Liver (tissue), 9 donors: ENCODE data around the gene CUL4A. TPM values are rescaled to one million over a fixed set of nuclear protein-coding genes. Genes with fewer than 3 reads are reported as not detected.
A peak's percentile ranks its signal among the peaks of the same experiment; 100 is the strongest.

ENCODE experiments used
- DNase-seq: peaks from one replicate; pipeline ENCODE4 v3.0.0-alpha.2; 2017; ENCODE audit warnings: low spot score
- H3K27ac ChIP-seq, 2 donors: one replicate each; pipeline ENCODE4 v1.7.0; 2013; ENCODE audit warnings: inconsistent platforms in 2 of 2, low read length in 2 of 2, control low read depth in 1 of 2, low read depth in 1 of 2, mild to moderate bottlenecking in 1 of 2
- H3K27me3 ChIP-seq, 4 donors: one replicate each; pipeline versions ENCODE4 v1.6.1 to v1.7.0; 2013; ENCODE audit warnings: low read length in 3 of 4, inconsistent platforms in 1 of 4, mild to moderate bottlenecking in 1 of 4, moderate library complexity in 1 of 4; ENCODE audit not compliant: control insufficient read depth in 4 of 4, insufficient read depth in 4 of 4
- H3K36me3 ChIP-seq, 4 donors: one replicate each; pipeline versions ENCODE4 v1.6.1 to v1.7.0; 2013; ENCODE audit warnings: low read length in 3 of 4, mild to moderate bottlenecking in 3 of 4, low read depth in 1 of 4, moderate library complexity in 1 of 4; ENCODE audit not compliant: control insufficient read depth in 4 of 4, insufficient read depth in 3 of 4
- H3K4me1 ChIP-seq, 4 donors: one replicate each; pipeline versions ENCODE4 v1.6.1 to v1.7.0; 2013; ENCODE audit warnings: low read length in 3 of 4, mild to moderate bottlenecking in 3 of 4, moderate library complexity in 1 of 4; ENCODE audit not compliant: control insufficient read depth in 4 of 4, insufficient read depth in 4 of 4
- H3K4me3 ChIP-seq, 3 donors: one replicate each; pipeline versions ENCODE4 v1.6.1 to v1.7.0; 2013; ENCODE audit warnings: low read length in 3 of 3, control low read depth in 1 of 3, low read depth in 1 of 3, mild to moderate bottlenecking in 1 of 3
- H3K9ac ChIP-seq, 2 donors: one replicate each; pipeline ENCODE4 v1.7.0; 2013; ENCODE audit warnings: low read length in 2 of 2, mild to moderate bottlenecking in 2 of 2, moderate library complexity in 2 of 2, control low read depth in 1 of 2, low read depth in 1 of 2
- H3K9me3 ChIP-seq, 4 donors: one replicate each; pipeline versions ENCODE4 v1.6.1 to v1.7.0; 2013; ENCODE audit warnings: low read length in 3 of 4; ENCODE audit not compliant: control insufficient read depth in 4 of 4
- GABPA ChIP-seq, 2 donors: IDR thresholded peaks in 1 of 2; conservative IDR thresholded peaks in 1 of 2; 2 replicates each; pipeline ENCODE4 v1.6.1; 2016; ENCODE audit warnings: antibody characterized with exemption in 2 of 2, mild to moderate bottlenecking in 1 of 2, moderate library complexity in 1 of 2
- HNF4A ChIP-seq, 2 donors: conservative IDR thresholded peaks; 2 replicates each; pipeline ENCODE4 v1.6.1; 2016; ENCODE audit warnings: antibody characterized with exemption in 2 of 2, mild to moderate bottlenecking in 2 of 2
- HNF4G ChIP-seq: IDR thresholded peaks from 2 replicates; pipeline ENCODE4 v1.6.1; 2016; ENCODE audit warnings: antibody characterized with exemption
- NR2F2 ChIP-seq: IDR thresholded peaks from 2 replicates; pipeline ENCODE4 v1.6.1; 2016; ENCODE audit warnings: antibody characterized with exemption
- RAD21 ChIP-seq, 2 donors: IDR thresholded peaks; 2 replicates each; pipeline ENCODE4 v1.6.1; 2016; ENCODE audit warnings: antibody characterized with exemption in 2 of 2, mild to moderate bottlenecking in 2 of 2
- RXRA ChIP-seq, 2 donors: IDR thresholded peaks; 2 replicates each; pipeline ENCODE4 v1.6.1; 2017 to 2018; ENCODE audit warnings: antibody characterized with exemption in 2 of 2, mild to moderate bottlenecking in 1 of 2
- SP1 ChIP-seq: IDR thresholded peaks from 2 replicates; pipeline ENCODE4 v1.6.1; 2018; ENCODE audit warnings: antibody characterized with exemption, mild to moderate bottlenecking
- TAF1 ChIP-seq: conservative IDR thresholded peaks from 2 replicates; pipeline ENCODE4 v1.6.1; 2016; ENCODE audit warnings: antibody characterized with exemption, mild to moderate bottlenecking
- YY1 ChIP-seq: IDR thresholded peaks from 2 replicates; pipeline ENCODE4 v1.6.1; 2016; ENCODE audit warnings: antibody characterized with exemption, mild to moderate bottlenecking
- WGBS: extraction: QIAGEN DNeasy Blood & Tissue Kit; methylation state at CpG from one replicate; pipeline ENCODE4 v1.1.7; 2013; 5-methylcytosine and 5-hydroxymethylcytosine counted together
- polyA plus RNA-seq, 2 donors: library from polyadenylated mRNA; stranded (reverse) in 1 of 2; unstranded in 1 of 2; fragments of 200-250 nt in 1 of 2; fragments of >200 nt in 1 of 2; fragmentation: Nextera tagmentation in 1 of 2; extraction: Ambion mirVana in 1 of 2; gene quantifications; one replicate each; pipeline versions ENCODE4 v1.2.1 to v1.2.3, GENCODE V29; 2013 to 2015
- total RNA-seq, 2 donors: library from RNA; depleted of rRNA; stranded (reverse); fragments of >200 nt; gene quantifications; one replicate each; pipeline ENCODE4 v1.2.3, GENCODE V29; 2014
- TF ChIP-seq, protein P1 (sequence below): IDR thresholded peaks from 2 replicates; pipeline ENCODE4 v1.6.1; 2016; ENCODE audit warnings: antibody characterized with exemption
- TF ChIP-seq, protein P2 (sequence below): IDR thresholded peaks from 2 replicates; pipeline ENCODE4 v1.6.1; 2016; ENCODE audit warnings: antibody characterized with exemption, mild to moderate bottlenecking
- TF ChIP-seq, protein P3 (sequence below): IDR thresholded peaks from 2 replicates; pipeline ENCODE4 v1.6.1; 2016; ENCODE audit warnings: antibody characterized with exemption
- TF ChIP-seq, protein P4 (sequence below): IDR thresholded peaks from 2 replicates; pipeline ENCODE4 v1.6.1; 2016; ENCODE audit warnings: antibody characterized with exemption
- TF ChIP-seq, protein P5 (sequence below): fragments of 150-350 bp; IDR thresholded peaks from 2 replicates; pipeline ENCODE4 v1.5.1; 2017; ENCODE audit warnings: improper control_type of control experiment, low read depth, low read length; ENCODE audit not compliant: missing input control
- donor health status: healthy.
- donor health status: healthy.
- donor health status: healthy.
- donor health status: healthy.
- donor health status: healthy.

Gene CUL4A
- total and polyA plus RNA-seq, 4 donors: 19.9 to 89.4 (median 45.9) TPM

DNA sequence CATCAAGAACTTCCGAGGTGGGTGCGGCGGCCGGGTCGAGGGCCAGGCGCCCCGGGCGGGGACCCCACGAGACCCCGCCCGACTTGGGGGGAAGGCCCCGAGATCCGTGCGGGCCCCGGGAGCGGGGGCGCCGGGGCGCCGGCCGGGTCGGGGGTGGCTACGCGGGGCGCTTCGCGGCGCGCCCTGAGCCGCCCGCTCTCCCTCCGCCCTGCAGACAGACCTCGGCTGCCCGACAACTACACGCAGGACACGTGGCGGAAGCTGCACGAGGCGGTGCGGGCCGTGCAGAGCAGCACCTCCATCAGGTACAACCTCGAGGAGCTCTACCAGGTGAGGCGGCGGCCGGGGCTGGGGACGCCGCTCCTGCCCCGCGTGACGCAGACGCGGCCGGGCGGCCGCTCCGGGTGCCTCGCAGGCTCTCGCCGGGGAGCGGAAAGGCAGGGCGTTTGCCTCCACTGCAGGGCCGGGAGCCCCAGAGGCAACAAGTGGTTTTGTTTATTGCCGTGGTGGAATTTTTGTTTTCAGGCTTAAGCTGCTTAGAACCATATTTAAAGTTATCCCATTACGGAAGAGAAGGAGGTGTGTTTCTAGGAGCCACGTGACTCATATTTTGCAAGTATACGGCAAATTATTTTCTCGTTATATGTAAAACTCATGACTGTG, 477 bp downstream of the CUL4A start:
- Histone ChIP-seq H3K9me3 (no peaks in the 10 kb centered on the region), H3K4me1 (peaks cover 9 to 48% (median 31%) of the 10 kb centered on the region in 4 donors), H3K27me3 (no peaks in the 10 kb centered on the region), H3K9ac (peak overlapping the region; percentile 5 to 55), H3K36me3 (peaks cover 0 to 2% (median under 1%) of the 10 kb centered on the region in 4 donors), H3K4me3 (peak overlapping the region; percentile 71 to 97 (median 94)), H3K27ac (peak overlapping the region; percentile 71 to 85)
- TF ChIP-seq, protein P1, sequence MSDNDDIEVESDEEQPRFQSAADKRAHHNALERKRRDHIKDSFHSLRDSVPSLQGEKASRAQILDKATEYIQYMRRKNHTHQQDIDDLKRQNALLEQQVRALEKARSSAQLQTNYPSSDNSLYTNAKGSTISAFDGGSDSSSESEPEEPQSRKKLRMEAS: peak; percentile 49
- TF ChIP-seq RAD21 (IDR thresholded peaks at IDR 0.05) (peak in 1 of 2 donors; percentile 8), YY1 (peak; percentile 11), GABPA (IDR thresholded peaks at IDR 0.05 in 1 of 2, conservative IDR thresholded peaks at IDR 0.05 in 1 of 2) (peak in 1 of 2 donors; percentile 17), RXRA (IDR thresholded peaks at IDR 0.05) (no peak)
- 2% methylated on average over 67 of the region's 67 CpGs for WGBS
- DNase-seq: peak; percentile 70

DNA sequence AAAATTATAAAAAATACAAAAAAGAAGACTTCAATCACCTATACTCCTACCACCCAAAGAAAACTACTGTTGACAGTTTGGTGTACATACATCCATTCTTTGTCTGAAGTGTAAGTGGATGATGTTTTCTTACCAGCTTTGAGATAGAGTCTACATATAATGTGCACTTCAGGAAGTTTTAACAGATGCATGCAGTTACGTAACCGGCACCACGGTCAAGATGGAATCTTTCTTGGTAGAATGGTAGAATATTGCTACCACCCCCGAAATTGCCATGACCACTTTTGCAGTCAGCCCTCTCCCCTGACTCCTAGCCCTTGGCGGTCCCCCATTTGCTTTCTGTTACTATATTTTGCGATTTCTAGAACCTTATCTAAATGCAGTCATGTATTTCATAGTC, 1.4 kb downstream of the CUL4A start:
- Histone ChIP-seq H3K4me3 (no peak overlapping the region), H3K36me3 (peaks cover 0 to 2% (median under 1%) of the 10 kb centered on the region in 4 donors), H3K4me1 (peaks cover 14 to 52% (median 32%) of the 10 kb centered on the region in 4 donors), H3K9ac (no peak overlapping the region), H3K27ac (no peak overlapping the region), H3K27me3 (no peaks in the 10 kb centered on the region), H3K9me3 (no peaks in the 10 kb centered on the region)
- TF ChIP-seq YY1 (no peak), GABPA (IDR thresholded peaks at IDR 0.05 in 1 of 2, conservative IDR thresholded peaks at IDR 0.05 in 1 of 2) (no peak), SP1 (no peak), HNF4A (conservative IDR thresholded peaks at IDR 0.05) (no peak)
- TF ChIP-seq, protein P2, sequence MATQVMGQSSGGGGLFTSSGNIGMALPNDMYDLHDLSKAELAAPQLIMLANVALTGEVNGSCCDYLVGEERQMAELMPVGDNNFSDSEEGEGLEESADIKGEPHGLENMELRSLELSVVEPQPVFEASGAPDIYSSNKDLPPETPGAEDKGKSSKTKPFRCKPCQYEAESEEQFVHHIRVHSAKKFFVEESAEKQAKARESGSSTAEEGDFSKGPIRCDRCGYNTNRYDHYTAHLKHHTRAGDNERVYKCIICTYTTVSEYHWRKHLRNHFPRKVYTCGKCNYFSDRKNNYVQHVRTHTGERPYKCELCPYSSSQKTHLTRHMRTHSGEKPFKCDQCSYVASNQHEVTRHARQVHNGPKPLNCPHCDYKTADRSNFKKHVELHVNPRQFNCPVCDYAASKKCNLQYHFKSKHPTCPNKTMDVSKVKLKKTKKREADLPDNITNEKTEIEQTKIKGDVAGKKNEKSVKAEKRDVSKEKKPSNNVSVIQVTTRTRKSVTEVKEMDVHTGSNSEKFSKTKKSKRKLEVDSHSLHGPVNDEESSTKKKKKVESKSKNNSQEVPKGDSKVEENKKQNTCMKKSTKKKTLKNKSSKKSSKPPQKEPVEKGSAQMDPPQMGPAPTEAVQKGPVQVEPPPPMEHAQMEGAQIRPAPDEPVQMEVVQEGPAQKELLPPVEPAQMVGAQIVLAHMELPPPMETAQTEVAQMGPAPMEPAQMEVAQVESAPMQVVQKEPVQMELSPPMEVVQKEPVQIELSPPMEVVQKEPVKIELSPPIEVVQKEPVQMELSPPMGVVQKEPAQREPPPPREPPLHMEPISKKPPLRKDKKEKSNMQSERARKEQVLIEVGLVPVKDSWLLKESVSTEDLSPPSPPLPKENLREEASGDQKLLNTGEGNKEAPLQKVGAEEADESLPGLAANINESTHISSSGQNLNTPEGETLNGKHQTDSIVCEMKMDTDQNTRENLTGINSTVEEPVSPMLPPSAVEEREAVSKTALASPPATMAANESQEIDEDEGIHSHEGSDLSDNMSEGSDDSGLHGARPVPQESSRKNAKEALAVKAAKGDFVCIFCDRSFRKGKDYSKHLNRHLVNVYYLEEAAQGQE: no peak
- TF ChIP-seq, protein P3, sequence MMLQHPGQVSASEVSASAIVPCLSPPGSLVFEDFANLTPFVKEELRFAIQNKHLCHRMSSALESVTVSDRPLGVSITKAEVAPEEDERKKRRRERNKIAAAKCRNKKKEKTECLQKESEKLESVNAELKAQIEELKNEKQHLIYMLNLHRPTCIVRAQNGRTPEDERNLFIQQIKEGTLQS: no peak
- DNase-seq: peak; percentile 29
- WGBS: 92% methylated on average over 6 of the region's 6 CpGs

DNA sequence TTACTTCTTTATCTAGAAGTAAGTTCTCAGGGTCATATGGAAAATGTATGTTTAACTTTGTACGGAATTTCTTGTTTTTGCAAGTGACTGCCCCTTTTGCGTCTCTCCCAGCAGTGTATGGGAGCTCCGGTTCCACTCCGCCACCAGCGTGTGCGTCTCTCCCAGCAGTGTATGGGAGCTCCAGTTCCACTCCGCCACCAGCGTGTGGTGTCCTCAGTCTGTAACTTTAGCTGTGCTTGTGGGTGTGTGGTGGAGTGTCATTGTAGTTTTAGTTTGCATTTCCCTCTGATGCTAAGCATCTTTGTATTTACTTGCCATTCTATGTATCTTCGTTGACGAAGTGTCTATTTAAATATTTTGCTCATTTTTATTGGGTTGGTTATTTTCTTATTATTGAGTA, 2.4 kb downstream of the CUL4A start:
- 98% methylated on average over 10 of the region's 10 CpGs for WGBS
- Histone ChIP-seq H3K9me3 (no peaks in the 10 kb centered on the region), H3K36me3 (peaks cover 0 to 1% (median 0%) of the 10 kb centered on the region in 4 donors), H3K27me3 (no peaks in the 10 kb centered on the region), H3K9ac (no peak overlapping the region), H3K4me3 (no peak overlapping the region), H3K4me1 (peaks cover 14 to 52% (median 32%) of the 10 kb centered on the region in 4 donors), H3K27ac (no peak overlapping the region)
- TF ChIP-seq, protein P4, sequence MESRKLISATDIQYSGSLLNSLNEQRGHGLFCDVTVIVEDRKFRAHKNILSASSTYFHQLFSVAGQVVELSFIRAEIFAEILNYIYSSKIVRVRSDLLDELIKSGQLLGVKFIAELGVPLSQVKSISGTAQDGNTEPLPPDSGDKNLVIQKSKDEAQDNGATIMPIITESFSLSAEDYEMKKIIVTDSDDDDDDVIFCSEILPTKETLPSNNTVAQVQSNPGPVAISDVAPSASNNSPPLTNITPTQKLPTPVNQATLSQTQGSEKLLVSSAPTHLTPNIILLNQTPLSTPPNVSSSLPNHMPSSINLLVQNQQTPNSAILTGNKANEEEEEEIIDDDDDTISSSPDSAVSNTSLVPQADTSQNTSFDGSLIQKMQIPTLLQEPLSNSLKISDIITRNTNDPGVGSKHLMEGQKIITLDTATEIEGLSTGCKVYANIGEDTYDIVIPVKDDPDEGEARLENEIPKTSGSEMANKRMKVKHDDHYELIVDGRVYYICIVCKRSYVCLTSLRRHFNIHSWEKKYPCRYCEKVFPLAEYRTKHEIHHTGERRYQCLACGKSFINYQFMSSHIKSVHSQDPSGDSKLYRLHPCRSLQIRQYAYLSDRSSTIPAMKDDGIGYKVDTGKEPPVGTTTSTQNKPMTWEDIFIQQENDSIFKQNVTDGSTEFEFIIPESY: no peak
- TF ChIP-seq TAF1: no peak
- no peak for TF ChIP-seq NR2F2
- TF ChIP-seq, protein P5, sequence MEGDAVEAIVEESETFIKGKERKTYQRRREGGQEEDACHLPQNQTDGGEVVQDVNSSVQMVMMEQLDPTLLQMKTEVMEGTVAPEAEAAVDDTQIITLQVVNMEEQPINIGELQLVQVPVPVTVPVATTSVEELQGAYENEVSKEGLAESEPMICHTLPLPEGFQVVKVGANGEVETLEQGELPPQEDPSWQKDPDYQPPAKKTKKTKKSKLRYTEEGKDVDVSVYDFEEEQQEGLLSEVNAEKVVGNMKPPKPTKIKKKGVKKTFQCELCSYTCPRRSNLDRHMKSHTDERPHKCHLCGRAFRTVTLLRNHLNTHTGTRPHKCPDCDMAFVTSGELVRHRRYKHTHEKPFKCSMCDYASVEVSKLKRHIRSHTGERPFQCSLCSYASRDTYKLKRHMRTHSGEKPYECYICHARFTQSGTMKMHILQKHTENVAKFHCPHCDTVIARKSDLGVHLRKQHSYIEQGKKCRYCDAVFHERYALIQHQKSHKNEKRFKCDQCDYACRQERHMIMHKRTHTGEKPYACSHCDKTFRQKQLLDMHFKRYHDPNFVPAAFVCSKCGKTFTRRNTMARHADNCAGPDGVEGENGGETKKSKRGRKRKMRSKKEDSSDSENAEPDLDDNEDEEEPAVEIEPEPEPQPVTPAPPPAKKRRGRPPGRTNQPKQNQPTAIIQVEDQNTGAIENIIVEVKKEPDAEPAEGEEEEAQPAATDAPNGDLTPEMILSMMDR: no peak
- TF ChIP-seq, protein P3: no peak
- TF ChIP-seq HNF4A (conservative IDR thresholded peaks at IDR 0.05): no peak
- TF ChIP-seq RAD21 (IDR thresholded peaks at IDR 0.05): no peak
- TF ChIP-seq SP1: no peak
- no peak for TF ChIP-seq HNF4G
- peak; percentile 39 for DNase-seq
